Keratinocyte (primary cell): Measurements from ENCODE around the gene XIRP1. TPM values are rescaled to one million over a fixed set of nuclear protein-coding genes. Genes with fewer than 3 reads are reported as not detected.

ENCODE experiments used
- DNase-seq: peaks from one replicate; pipeline ENCODE4 v3.0.0-alpha.2; 2011; ENCODE audit warnings: low read depth, missing footprints, low spot score
- FAIRE-seq: peaks from 2 replicates; lab custom pipeline; 2011; peaks lifted over from hg19 to GRCh38; lab: Jason Lieb, UNC
- H2AFZ ChIP-seq: 2 replicates; pipeline ENCODE4 v1.6.0; 2012; ENCODE audit warnings: low read length, control low read depth, inconsistent platforms; ENCODE audit not compliant: control insufficient read depth
- H3K27ac ChIP-seq: 2 replicates; pipeline ENCODE4 v1.5.1; 2011; ENCODE audit warnings: low read length; ENCODE audit not compliant: control insufficient read depth, insufficient read depth
- H3K27me3 ChIP-seq: 3 replicates; pipeline ENCODE4 v1.6.0; 2011; ENCODE audit warnings: low read length; ENCODE audit not compliant: control insufficient read depth, insufficient read depth; ENCODE audit errors: extremely low read depth
- H3K36me3 ChIP-seq, 2 experiments: 2 replicates in 1 of 2; 3 replicates in 1 of 2; pipeline ENCODE4 v1.5.1; 2011; ENCODE audit warnings: low read length in 2 of 2, mild to moderate bottlenecking in 1 of 2; ENCODE audit not compliant: control insufficient read depth in 2 of 2, insufficient read depth in 2 of 2; ENCODE audit errors: extremely low read depth in 1 of 2
- H3K4me1 ChIP-seq: 3 replicates; pipeline ENCODE4 v1.5.1; 2011; ENCODE audit warnings: low read length; ENCODE audit not compliant: control insufficient read depth, insufficient read depth; ENCODE audit errors: extremely low read depth
- H3K4me2 ChIP-seq: 3 replicates; pipeline ENCODE4 v1.6.0; 2011; ENCODE audit warnings: low read depth, low read length; ENCODE audit not compliant: control insufficient read depth, insufficient read depth; ENCODE audit errors: extremely low read depth
- H3K4me3 ChIP-seq, 3 experiments: fragments of 200-600 bp in 1 of 3; sonication (generic) in 1 of 3; 2 replicates in 2 of 3; 3 replicates in 1 of 3; pipeline ENCODE4 v1.5.1; 2011 to 2016; ENCODE audit warnings: low read length in 3 of 3, mild to moderate bottlenecking in 3 of 3, control low read depth in 2 of 3, inconsistent platforms in 1 of 3, low read depth in 1 of 3, mixed read lengths in 1 of 3, mixed run types in 1 of 3, moderate library complexity in 1 of 3; ENCODE audit not compliant: control insufficient read depth in 2 of 3, insufficient read depth in 2 of 3; ENCODE audit errors: extremely low read depth in 1 of 3
- H3K79me2 ChIP-seq: 2 replicates; pipeline ENCODE4 v1.6.0; 2012; ENCODE audit warnings: low read length; ENCODE audit not compliant: control insufficient read depth, insufficient read depth
- H3K9ac ChIP-seq: 3 replicates; pipeline ENCODE4 v1.6.0; 2011; ENCODE audit warnings: low read length; ENCODE audit not compliant: control insufficient read depth, insufficient read depth; ENCODE audit errors: extremely low read depth
- H3K9me1 ChIP-seq: 3 replicates; pipeline ENCODE4 v1.6.0; 2011; ENCODE audit warnings: low read length; ENCODE audit not compliant: control insufficient read depth, insufficient read depth; ENCODE audit errors: extremely low read depth
- H3K9me3 ChIP-seq: 2 replicates; pipeline ENCODE4 v1.5.1; 2012; ENCODE audit warnings: low read depth, low read length; ENCODE audit not compliant: control insufficient read depth
- H4K20me1 ChIP-seq: 3 replicates; pipeline ENCODE4 v1.6.0; 2011; ENCODE audit warnings: low read length; ENCODE audit not compliant: control insufficient read depth, insufficient read depth; ENCODE audit errors: extremely low read depth
- EZH2 ChIP-seq: IDR thresholded peaks from one replicate; pipeline ENCODE4 v1.6.1; 2012; ENCODE audit warnings: inconsistent platforms, mild to moderate bottlenecking, low read length, moderate library complexity
- dilution Hi-C: fragments of 300-500 bp; cut with MboI; formaldehyde crosslinking; loops from one replicate; pipeline ENCODE4 v1.7.0; 2020; ENCODE audit warnings: low sequenced_read_pairs; ENCODE audit not compliant: extremely low pct_ligation_motif_present
- polyA plus RNA-seq, 5 experiments: library from polyadenylated mRNA; depleted of rRNA in 3 of 5; stranded (reverse) in 3 of 5; stranded (forward) in 1 of 5; unstranded in 1 of 5; fragments of >200 nt; gene quantifications; 1 replicate in 1 of 5; 2 replicates in 3 of 5; 3 replicates in 1 of 5; pipeline versions ENCODE4 v1.2.1 to v1.2.3, GENCODE V29; 2011 to 2012; ENCODE audit warnings: missing spikeins in 2 of 5, low read depth in 1 of 5, low replicate concordance in 1 of 5
- TF ChIP-seq, protein P1 (sequence below), 3 experiments: IDR thresholded peaks in 1 of 3; conservative IDR thresholded peaks in 1 of 3; optimal IDR thresholded peaks in 1 of 3; 2 replicates in 2 of 3; 3 replicates in 1 of 3; pipeline versions ENCODE3 to v1.5.1; 2011; ENCODE audit warnings: low read length in 3 of 3, mild to moderate bottlenecking in 3 of 3, moderate library complexity in 2 of 3, control low read depth in 1 of 3, inconsistent platforms in 1 of 3; ENCODE audit not compliant: insufficient read depth in 2 of 3; ENCODE audit errors: extremely low read depth in 1 of 3

XIRP1 gene
- polyA plus RNA-seq, 1 donor (not counting 4 experiments of a cell fraction or from before 2014, with no cell fraction given) = not detected

DNA sequence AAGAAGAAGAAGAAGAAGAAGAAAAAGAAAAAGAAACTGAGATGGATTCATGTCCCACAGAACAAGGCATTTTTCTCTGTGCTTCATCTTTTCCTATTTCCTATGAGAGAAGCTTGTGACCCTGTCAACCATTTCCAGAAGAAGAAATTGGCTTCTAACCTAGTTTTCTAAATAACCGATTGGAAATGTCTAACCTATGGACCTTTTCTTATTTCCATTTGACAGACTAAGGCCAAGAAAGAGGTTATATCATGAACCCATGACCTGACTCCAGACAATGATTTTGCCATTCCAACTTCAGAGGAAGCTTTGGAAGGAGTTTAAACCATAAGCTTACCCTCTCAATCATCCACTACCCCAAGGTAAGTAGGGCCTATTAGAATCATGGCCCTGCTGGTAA is 22.7 kb downstream of the XIRP1 start:
- Histone ChIP-seq H3K79me2 (no peaks in the 10 kb centered on the region), H4K20me1 (no peaks in the 10 kb centered on the region), H3K9me3 (no peaks in the 10 kb centered on the region), H3K4me2 (no peak overlapping the region), H3K36me3 (no peaks in the 10 kb centered on the region), H3K9ac (no peak overlapping the region), H2AFZ (no peak overlapping the region), H3K27ac (no peak overlapping the region), H3K9me1 (no peaks in the 10 kb centered on the region), H3K27me3 (no peaks in the 10 kb centered on the region), H3K4me1 (peaks cover 19% of the 10 kb centered on the region), H3K4me3 (no peak overlapping the region)
- FAIRE-seq = no peak
- dilution Hi-C loops = no loop called here
- TF ChIP-seq EZH2 = no peak
- TF ChIP-seq, protein P1, sequence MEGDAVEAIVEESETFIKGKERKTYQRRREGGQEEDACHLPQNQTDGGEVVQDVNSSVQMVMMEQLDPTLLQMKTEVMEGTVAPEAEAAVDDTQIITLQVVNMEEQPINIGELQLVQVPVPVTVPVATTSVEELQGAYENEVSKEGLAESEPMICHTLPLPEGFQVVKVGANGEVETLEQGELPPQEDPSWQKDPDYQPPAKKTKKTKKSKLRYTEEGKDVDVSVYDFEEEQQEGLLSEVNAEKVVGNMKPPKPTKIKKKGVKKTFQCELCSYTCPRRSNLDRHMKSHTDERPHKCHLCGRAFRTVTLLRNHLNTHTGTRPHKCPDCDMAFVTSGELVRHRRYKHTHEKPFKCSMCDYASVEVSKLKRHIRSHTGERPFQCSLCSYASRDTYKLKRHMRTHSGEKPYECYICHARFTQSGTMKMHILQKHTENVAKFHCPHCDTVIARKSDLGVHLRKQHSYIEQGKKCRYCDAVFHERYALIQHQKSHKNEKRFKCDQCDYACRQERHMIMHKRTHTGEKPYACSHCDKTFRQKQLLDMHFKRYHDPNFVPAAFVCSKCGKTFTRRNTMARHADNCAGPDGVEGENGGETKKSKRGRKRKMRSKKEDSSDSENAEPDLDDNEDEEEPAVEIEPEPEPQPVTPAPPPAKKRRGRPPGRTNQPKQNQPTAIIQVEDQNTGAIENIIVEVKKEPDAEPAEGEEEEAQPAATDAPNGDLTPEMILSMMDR (optimal IDR thresholded peaks at IDR 0.05 in 1 of 3, IDR thresholded peaks at IDR 0.05 in 1 of 3, conservative IDR thresholded peaks at IDR 0.05 in 1 of 3; ENCODE audit: extremely low read depth in 1 of 3, insufficient read depth in 2 of 3, low read length in 3 of 3) = no peak
- DNase-seq = no peak

DNA sequence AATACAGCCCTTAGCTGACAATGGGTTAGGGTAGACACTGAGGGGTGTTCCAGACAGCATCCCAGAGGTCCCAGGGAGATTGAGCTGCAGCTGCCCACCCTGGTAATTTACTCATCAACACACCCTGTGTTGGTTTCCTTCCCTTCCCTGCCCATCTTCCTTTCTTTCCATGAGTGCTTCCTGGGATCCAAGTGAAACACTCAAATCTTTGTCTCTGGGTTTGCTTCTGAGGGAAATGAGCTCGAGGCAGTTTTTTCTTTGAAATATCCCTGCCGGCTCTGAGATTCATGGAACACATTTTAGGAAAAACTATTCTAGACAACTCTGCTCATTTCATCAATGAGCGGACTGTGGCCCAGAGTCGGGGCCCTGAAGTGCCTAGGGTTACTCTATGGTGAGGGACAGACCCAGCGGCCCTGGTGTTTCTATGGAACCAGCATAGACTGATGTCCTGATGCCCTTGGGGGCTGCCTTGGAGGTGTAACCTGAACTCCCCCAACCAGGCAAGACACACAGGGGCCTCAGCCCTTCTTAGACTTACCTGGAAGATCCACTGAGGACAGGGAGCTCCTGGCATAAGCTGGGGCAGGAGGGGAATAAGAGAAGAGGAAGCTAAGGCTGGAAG is 24.1 kb downstream of the XIRP1 start:
- no peaks in the 10 kb centered on the region for H4K20me1 ChIP-seq
- H3K27ac ChIP-seq = no peak overlapping the region
- H3K9me3 ChIP-seq = no peaks in the 10 kb centered on the region
- dilution Hi-C loops = no loop called here
- no peak overlapping the region for H3K9ac ChIP-seq
- no peaks in the 10 kb centered on the region for H3K36me3 ChIP-seq
- FAIRE-seq (no peak), DNase-seq (no peak)
- H3K79me2 ChIP-seq = no peaks in the 10 kb centered on the region
- no peaks in the 10 kb centered on the region for H3K9me1 ChIP-seq
- H2AFZ ChIP-seq = no peak overlapping the region
- H3K4me1 ChIP-seq = peaks cover 19% of the 10 kb centered on the region
- no peak for TF ChIP-seq EZH2
- TF ChIP-seq, protein P1 (optimal IDR thresholded peaks at IDR 0.05 in 1 of 3, IDR thresholded peaks at IDR 0.05 in 1 of 3, conservative IDR thresholded peaks at IDR 0.05 in 1 of 3; ENCODE audit: extremely low read depth in 1 of 3, insufficient read depth in 2 of 3, low read length in 3 of 3) = no peak
- no peak overlapping the region for H3K4me3 ChIP-seq
- no peak overlapping the region for H3K4me2 ChIP-seq
- no peaks in the 10 kb centered on the region for H3K27me3 ChIP-seq
